HG02852 (cell line): ENCODE measurements around the gene SLC66A3.
"Not testable (repeated sequence)": the region's sequence is repeated elsewhere in the genome, so short reads cannot be mapped to it uniquely, and the experiment has no call there.

Experiments
- ATAC-seq: cut with Tn5 transposase; IDR thresholded peaks from one replicate; pipeline ENCODE4 v1.9.1; 2021; ENCODE audit warnings: mild to moderate bottlenecking, moderate library complexity; ENCODE audit not compliant: unreplicated experiment

The SLC66A3 gene

DNA sequence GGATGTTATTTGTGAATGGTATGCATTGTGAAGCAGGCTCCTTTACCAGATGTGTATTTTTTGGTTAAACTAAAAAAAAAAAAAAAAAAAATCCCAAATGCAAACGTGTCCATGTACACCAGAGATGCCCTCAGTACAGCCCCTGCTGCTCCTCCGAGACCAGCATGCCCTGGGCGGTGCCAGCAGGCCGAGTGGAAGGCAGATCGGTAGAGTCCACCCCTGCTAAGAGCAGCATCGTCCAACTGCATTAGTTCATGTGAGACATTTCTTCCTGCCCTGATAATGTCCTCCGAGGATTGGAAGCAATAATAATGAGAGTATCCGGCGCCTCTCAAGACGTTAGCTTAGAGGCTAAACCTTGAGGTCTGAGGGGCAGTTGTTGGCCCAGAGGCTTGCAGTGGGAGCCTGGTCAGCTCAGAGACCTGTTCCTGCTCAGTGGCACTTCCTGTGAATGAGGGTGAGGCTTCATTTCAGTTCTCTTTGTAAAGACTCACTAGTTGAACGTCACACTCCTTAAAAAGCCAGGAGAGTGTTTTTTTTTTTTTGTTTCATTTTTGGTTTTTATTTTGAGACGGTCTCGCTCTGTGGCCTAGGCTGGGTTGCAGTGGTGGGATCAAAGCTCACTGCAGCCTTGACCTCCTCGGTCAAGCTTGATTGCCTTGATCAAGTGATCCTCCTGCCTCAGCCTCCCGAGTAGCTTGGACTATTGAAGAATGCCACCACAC is 5.6 kb downstream of the SLC66A3 start:
- ATAC-seq, result peak; percentile 62

DNA sequence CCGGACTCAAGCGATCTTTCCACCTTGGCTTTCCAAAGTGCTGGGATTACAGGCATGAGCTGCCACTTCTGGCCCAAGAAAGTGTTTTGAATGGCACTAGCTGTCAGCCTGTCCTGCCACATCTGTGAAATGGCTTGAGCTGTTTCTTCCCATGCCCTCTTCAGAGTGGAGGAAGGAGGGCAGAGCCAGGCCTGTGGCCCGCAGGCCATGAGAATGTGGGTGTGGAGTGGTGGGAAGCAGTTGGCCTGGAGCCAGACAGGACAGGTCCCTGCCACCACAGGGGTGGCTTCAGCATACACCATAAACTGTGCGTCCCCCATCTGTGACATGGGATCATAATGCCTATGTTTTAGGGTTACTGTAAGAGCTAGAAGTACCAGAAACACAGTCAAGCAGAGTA is 6.5 kb downstream of the SLC66A3 start:
- no peak for ATAC-seq

DNA sequence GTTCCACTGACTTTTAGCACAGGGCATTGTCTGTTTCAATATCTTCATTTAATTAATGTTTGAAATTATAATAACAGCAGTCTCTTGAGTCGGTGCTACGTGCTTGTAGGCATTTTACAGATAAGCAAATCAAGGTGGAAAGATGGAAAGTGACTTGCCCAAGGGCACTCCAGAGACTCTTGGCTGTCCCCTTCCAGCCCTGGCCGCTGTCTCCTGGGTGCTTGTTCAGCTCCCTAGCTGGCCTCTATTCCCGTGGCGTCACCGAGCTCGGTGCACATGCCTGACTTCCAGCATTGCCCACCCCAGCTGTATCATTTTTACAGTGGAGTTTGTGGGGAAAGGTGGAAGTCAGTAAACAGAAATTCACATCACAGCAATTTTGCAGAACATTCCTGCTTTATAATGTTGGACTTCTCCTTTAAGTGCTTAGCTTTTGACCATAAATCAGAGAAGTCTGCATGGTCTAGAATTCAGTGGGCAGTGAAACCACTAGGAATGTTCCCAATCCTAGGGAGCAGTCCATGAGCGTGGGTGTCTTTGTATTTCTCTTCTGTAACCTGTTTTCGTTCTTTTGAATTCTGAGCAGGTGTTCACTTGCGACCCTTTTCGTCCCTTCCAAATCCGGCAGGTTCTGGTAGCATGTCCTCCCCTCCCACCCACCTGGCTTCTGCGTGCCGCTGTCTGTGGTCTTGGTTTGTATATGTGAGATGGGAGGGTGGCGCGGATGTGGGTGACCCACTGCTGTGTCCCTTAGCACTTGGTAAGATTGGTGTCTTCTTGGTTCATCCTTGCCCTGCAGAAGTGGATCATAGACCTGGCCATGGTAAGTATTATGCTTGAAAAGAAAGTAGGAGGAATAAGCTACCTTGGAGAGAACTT is 8.4 kb downstream of the SLC66A3 start:
- no peak for ATAC-seq

DNA sequence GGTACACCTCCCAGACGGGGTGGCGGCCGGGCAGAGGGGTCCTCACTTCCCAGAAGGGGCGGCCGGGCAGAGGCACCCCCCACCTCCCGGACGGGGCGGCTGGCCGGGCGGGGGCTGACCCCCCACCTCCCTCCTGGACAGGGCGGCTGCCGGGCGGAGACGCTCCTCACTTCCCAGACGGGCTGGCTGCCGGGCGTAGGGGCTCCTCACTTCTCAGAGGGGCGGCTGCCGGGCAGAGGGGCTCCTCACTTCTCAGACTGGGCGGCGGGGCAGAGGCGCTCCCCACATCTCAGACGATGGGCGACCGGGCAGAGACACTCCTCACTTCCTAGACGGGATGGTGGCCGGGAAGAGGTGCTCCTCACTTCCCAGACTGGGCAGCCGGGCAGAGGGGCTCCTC is 9.8 kb downstream of the SLC66A3 start:
- not testable (repeated sequence) for ATAC-seq

DNA sequence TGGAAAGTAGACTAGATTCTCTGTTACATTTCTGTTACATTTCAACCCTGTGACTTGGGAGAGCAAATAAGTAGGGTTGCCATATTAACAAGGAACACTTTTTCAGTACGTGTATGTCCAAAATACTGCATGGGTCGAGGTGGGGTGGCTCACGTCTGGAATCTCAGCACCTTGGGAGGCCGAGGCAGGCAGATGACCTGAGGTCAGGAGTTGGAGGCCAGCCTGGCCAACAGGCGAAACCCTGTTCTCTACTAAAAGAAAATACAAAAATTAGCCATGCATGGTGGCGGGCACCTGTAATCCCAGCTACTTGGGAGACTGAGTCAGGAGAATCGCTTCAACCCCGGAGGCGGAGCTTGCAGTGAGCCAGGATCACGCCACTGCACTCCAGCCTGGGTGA is 11.2 kb downstream of the SLC66A3 start:
- ATAC-seq, result no peak

DNA sequence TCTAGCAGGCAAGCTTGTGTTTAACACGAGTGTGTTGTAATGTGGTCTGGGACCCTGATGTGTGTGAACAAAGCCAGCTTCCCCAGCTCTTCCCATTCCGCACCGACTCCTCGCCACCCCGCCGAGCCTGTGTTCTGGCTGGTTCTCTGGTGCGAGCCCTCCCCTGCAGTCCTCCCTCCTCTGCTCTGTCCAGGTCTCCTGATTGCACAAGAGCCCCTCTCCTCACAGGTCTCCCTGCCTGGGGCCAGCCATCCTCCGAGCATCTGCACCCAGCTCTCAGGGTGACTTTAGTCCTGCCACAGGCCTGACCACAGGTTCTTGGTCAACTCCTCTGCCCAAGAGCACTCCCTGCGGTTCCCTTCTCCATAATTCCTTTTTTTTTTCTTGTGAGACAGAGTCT is 13.2 kb downstream of the SLC66A3 start:
- no peak for ATAC-seq

DNA sequence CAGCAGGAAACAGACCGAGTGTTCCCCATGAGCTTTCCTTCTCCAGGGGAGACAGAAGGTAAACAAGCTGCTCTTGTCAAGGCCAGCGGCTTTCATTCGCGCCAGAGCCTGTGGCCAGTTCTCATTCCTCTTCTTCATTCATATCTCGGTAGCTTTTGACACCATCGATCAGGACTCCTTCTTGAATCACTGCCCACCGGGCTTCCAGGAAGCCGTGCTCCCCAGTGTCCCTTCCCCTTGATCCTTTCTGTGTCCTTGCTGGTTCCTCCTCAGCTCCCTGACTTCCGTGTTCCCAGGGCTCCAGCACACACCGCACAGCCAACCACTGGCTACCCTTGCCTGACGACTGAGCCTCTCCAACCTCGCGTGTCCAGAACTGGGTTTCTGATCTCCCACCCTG is 14.1 kb downstream of the SLC66A3 start:
- ATAC-seq, result no peak

DNA sequence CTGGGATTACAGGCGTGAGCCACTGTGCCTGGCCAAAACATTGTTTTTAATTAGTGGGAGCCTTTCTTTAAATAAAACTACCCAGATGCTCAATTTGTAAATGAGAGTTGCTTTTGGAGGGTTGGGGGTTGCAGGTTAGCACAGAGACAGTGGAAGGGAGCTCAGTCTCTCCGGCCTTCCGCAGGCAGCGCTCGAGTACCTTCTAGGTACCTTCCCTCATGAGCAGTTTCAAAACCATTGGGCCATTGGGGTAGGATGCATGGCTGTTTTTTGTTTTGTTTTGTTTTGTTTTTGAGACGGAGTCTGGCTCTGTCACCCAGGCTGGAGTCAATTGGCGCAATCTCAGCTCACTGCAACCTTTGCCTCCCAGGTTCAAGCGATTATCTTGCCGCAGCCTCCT is 19.0 kb downstream of the SLC66A3 start:
- ATAC-seq, result no peak

DNA sequence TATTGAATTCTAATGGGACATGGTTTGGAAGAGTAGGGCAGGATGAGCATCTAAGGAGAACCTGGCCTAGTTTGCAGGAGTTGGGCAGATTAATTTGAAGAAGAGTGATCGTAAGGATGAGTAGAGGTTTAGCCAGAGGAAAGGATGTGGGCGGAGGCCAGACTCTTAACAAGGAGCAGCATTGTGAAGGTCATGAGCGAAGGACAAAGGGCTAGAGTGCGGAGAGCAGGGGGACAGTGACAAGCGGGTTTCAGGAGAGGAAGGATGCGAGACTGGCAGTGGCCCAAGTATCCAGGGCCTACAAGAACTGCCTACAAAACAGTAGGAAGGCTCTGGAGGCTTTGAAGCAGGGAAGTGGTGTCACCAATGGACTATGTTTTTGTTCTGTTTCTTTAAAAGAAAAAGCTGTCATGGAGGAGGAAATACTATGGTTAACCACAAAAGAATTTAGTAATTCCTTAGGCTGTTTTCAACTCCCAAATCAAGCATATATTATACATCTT is 20.1 kb downstream of the SLC66A3 start:
- ATAC-seq, result no peak

DNA sequence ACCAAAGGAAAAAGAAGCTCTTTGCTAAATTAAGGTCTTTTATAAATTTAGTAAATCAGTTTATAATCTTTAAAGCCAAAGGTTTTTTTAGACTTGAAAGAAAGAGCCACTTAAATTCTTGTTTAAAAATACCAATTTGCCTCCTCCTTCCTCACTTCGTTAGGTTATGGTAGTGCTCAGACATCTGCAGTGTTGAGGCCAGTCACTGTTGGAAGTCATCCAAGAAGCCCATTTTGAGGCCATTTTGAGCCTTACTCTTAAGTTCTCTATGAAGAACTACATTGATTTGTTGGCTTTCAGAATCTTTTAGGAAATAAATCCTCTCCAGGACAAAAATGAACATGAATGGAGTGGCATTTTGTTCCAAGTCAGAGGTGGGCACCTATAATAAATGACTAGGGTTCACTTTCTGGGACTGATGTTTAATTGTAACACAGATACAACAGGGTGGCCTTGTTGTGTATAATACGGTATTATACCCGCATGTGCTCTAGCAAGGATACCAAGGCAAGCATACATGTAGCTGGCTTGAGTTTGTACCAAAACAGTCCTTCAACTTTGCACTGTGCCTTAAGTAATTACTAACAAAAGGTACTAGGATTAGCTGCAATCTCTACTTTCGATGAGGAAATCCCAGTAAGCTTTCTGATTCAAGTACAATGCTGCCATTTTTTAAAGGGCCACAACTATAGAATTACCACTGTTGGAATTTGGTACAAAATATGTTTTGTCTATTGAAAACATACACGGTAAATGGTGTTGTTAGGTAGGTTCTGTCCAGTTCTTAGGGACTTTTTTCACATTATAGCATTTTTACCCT is 22.8 kb downstream of the SLC66A3 start:
- no peak for ATAC-seq

DNA sequence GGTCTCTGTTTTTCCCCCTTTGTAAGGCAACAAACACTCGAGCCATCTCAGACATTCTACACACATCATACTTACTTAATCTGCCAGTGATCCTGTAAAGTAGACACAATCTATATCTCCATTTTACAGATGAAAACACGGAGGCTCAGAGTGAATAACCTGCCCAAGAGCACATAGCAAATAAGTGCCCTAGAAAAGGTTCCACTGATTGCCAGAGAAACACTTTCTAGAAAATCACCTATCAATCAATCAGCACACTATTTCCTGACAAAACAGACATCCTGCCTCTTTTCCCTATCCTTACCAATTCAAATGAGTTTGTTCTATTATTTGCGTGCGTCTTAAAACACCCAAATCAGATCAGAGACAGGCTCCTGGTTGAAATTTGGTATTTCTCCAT is 23.9 kb downstream of the SLC66A3 start:
- ATAC-seq, result no peak

DNA sequence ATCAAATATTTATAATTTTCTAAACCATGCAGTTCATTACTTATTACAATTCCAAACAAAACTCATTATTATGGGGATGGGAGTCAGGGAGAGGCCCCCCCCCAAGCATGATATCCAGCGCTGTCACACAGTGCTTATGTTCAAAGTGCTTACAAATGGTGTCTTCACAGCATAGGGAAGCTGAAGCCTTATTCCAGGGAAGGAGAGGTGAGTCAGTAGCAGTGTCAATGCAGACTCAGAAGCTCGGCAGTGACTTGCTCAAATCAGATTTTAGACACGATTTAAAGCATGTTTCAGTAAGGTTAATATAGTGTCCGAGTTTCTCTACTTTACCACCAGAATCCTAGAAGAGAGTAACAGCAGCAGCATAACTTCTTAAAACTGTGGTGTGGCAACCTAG is 24.6 kb downstream of the SLC66A3 start:
- no peak for ATAC-seq

DNA sequence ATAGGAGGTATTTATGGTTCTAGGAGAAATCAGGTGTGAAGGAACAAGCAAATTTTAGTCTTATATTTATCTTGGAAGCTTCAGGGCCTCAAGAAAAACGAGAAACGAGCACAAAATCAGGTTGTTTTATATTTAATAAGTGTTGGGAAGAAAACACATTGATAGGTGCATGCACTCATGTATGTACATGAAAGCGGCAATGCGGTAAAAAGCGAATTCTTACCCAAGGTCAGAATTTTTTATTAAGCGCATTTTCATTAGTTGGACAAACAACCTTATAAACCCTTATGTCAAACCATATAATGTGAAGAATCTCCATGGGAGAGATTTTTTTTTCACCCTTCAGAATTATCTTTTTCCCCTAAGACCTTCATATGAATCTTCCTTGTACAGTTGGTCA is 25.4 kb downstream of the SLC66A3 start:
- no peak for ATAC-seq

DNA sequence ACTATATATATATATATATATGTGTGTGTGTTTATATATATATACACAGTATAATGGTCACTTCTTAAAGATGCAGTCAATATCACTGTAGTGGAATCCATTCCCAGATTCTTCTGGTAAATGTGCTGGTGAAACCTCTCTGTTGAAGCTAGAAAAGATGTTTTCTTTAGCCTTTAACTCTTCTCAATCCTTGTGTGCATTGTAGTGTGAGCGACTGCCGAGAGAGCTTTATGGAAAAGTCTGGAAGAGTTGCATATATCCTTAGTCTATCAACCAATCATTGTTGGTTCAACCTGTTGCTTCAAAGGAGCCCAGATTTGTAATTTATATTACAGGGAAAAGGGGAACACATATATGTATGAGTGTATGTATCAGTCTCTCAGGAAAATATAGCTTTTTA is 27.7 kb downstream of the SLC66A3 start:
- no peak for ATAC-seq

DNA sequence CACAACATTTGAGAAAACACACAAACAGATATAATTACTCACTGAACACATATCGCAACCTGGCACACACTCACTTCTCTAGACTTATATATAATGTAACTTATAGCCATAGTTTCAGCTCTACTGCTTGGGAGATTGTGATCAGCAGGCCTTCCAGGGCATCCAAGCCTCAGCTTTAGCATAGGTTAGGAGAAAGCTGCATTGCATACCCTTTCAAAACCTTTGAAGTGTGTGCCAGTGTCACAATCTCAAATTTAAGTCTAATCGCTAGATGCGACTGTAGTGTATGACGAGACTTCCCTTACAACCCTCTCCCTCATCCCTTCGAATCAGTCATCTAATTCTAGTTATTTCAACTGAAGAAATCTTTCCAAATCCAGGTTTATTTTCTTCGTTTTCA is 30.9 kb downstream of the SLC66A3 start:
- no peak for ATAC-seq

DNA sequence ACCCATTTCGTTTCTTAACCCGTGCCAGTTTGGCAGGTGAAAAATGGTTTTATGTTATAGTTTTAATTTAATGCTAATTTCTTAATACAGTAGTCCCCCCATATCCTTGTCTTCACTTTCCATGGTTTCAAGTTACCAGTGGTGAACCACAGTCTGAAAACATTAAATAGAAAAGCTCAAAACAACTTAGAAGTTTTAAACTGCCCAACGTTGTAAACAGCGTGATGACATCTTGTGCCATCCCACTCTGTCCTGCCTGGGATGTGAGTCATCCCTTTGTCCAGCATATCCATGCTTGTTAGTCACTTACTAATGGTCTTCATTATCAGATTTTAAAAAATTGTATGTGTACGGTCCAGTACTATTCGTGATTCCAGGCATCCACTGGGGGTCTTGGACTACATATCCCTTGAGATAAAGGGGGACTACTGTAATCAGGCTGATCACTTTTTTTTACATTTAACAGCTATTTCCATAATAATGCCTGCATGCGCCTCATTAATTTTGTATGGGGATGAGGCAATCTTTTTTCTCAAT is 31.9 kb downstream of the SLC66A3 start:
- ATAC-seq, result no peak

DNA sequence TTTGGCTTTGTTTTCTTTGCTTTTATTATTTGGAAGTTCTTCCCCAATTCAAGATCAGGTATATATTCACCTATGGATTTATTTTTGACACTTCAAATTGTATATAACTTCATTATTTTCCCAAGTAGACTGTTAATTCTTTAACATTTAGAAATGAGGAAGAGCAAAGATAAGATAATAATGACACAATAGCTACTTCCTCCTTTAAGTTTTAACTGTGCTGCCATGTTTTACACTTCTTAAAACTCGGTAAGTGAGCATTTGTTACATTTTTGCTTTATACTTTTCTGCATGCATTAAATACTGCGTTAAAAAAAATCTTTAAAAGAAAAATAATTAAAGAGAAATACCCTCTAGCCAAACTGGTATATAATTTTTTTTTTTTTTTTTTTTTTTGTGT is 32.5 kb downstream of the SLC66A3 start:
- ATAC-seq, result no peak

DNA sequence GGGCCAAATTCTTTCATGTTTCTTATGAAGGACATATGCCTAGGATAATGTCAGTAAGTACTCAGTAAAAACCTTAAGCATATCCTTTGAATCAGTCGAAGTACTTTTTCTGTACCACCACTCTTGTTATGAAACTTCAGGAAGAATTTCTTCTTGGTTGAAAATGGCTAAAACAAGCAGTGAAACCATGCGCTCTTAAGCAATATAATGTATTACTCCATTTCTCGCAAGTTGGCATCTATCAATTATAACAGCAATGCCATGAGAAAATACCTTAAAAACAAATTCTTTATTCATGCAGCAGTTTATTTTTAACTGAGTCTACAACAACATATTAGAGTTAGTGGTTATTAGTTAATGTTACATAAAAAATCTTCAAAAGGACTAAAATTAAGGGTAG is 41.0 kb downstream of the SLC66A3 start:
- ATAC-seq, result no peak

DNA sequence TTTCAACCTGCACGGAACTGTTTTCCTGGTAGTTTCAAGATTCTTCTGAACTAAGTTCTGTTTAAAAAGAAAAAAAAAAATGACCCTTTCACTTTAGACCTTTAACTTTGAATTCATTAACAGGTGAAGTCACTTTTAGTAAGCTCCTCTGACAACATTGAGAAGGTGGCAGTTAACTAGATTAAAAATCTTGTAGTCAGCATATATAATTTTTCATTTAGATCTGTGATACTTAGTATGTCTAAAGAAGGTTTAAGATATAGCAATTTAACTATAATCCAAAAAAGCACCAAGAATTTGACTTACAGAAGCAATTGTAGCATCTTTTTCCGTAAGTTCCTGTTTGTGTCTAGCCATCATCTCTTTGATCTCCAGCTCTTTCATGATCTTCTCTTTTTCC is 45.4 kb downstream of the SLC66A3 start:
- ATAC-seq, result no peak

DNA sequence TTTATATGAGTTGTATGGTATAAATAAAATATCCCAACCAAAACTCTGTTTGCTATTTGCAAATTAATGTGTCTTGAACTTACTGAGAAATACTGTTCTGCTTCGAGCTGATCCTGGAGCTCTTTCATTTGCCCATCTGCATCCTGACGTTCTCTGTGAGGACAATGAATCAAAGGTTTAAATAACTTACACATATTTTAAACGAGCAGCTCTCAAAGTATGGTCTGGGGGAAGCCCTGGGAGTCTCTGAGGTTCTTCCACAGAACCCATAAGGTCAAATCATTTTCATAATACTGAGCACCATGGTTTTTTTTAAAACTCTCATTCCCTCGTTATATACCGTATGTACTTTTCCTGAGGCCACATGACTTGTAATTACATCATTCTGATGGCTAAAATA is 46.7 kb downstream of the SLC66A3 start:
- ATAC-seq, result no peak

DNA sequence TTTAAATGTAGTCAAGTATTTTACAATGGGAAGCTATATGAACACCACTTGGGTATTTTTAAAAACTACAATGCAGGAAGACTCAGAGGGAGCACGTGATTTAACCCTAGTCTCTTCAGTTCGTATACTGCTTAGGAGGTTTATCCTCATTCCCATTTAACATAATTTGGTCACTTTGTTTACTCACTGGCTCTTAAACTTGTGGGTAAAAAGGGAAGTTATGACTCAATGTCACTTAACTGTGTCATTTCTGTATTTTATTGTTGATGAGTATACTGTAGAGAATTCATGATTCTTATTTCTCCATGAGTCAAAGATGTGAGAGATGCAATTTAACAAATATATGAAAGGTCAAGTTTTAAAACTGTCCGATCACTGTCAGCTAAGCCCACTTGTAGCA is 48.2 kb downstream of the SLC66A3 start:
- peak; percentile 71 for ATAC-seq
